Mammary epithelial cell (primary cell): Measurements from ENCODE around the gene CSTF3.

ENCODE experiments used
- CTCF ChIP-seq, 2 donors: IDR thresholded peaks in 1 of 2; conservative IDR thresholded peaks in 1 of 2; 2 replicates each; pipeline ENCODE4 v1.5.1; 2011 to 2012; ENCODE audit warnings: inconsistent platforms in 2 of 2, low read length in 2 of 2, mild to moderate bottlenecking in 2 of 2, control low read depth in 1 of 2, low read depth in 1 of 2; ENCODE audit not compliant: insufficient read depth in 1 of 2; ENCODE audit errors: extremely low read depth in 1 of 2
- EZH2 ChIP-seq: IDR thresholded peaks from 2 replicates; pipeline ENCODE4 v1.6.1; 2012; ENCODE audit warnings: low read length, inconsistent platforms, borderline replicate concordance

- TF ChIP-seq CTCF (conservative IDR thresholded peaks at IDR 0.05 in 1 of 2, IDR thresholded peaks at IDR 0.05 in 1 of 2; ENCODE audit: extremely low read depth in 1 of 2, insufficient read depth in 1 of 2, low read depth in 1 of 2, low read length in 2 of 2), result no peak
- TF ChIP-seq EZH2, result no peak
Measured at GRCh38 chr11:33128739-33129138, 32.5 kb downstream of the CSTF3 start.
